Esophagus muscularis mucosa (tissue), 4 donors: ENCODE results near the gene GLS.

ENCODE experiments used
- EP300 ChIP-seq: sonication (generic); formaldehyde crosslinking; IDR thresholded peaks from one replicate; pipeline ENCODE4 v1.6.1; 2017; ENCODE audit warnings: antibody characterized with exemption
- POLR2A ChIP-seq: fragments of 450-650 bp; IDR thresholded peaks from one replicate; pipeline ENCODE4 v1.6.1; 2017; ENCODE audit warnings: antibody characterized with exemption, moderate library complexity, mild to moderate bottlenecking, low read depth
- POLR2AphosphoS5 ChIP-seq, 2 donors: sonication (generic); formaldehyde crosslinking; IDR thresholded peaks; one replicate each; pipeline ENCODE4 v1.6.1; 2017; ENCODE audit warnings: antibody characterized with exemption in 2 of 2
- TF ChIP-seq, protein P1 (sequence below), 3 experiments: fragments of 200-600 bp in 2 of 3; fragments of 450-650 bp in 1 of 3; sonication (generic) in 2 of 3; IDR thresholded peaks; one replicate each; pipeline ENCODE4 v1.5.1; 2017 to 2019; ENCODE audit warnings: antibody characterized with exemption in 3 of 3, mild to moderate bottlenecking in 2 of 3, moderate library complexity in 1 of 3

DNA sequence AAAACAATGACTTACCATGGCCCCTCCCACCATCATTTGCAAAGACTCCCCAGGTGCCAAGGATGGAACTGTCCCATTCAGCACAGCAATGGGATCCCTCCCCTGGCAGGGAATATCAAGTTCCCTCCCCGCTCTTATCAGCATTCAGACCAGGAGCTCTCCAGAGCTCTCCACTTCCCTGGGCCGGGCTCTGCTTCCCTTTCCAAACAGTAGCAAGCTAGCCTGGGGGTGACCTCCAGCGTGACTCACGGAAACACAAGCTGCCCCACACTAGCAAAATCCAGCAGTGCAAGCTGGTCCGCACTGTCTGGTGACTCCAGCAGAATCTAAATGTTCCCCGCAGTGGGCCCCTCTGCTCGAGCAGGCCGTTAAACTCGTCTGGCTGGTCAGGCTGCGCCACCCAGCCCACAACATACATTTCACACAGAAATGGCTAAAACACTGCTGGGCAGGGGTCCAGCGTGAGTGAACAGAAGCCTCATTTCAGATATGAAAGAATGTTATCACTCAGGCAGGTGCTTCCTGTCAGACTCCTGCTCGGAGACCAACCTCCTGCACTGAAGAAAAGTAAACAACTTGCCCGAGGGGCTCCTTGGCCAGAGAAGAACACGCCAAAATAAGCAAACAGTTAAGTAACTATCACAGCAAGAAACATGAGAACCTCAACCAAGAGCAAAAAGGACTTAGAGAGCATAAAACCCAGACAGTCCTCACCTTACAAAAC, 99.4 kb downstream of the GLS start:
- TF ChIP-seq, protein P1, sequence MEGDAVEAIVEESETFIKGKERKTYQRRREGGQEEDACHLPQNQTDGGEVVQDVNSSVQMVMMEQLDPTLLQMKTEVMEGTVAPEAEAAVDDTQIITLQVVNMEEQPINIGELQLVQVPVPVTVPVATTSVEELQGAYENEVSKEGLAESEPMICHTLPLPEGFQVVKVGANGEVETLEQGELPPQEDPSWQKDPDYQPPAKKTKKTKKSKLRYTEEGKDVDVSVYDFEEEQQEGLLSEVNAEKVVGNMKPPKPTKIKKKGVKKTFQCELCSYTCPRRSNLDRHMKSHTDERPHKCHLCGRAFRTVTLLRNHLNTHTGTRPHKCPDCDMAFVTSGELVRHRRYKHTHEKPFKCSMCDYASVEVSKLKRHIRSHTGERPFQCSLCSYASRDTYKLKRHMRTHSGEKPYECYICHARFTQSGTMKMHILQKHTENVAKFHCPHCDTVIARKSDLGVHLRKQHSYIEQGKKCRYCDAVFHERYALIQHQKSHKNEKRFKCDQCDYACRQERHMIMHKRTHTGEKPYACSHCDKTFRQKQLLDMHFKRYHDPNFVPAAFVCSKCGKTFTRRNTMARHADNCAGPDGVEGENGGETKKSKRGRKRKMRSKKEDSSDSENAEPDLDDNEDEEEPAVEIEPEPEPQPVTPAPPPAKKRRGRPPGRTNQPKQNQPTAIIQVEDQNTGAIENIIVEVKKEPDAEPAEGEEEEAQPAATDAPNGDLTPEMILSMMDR (IDR thresholded peaks at IDR 0.05): no peak
- TF ChIP-seq POLR2AphosphoS5 (IDR thresholded peaks at IDR 0.05) (peak; percentile 14 to 43), POLR2A (no peak), EP300 (no peak)
